Stimulated activated memory B cell treated with anti-CD40 and anti-IgM and Interleukin-4, amounts not matched to agents 10 μg/mL and 1 μg/mL and 100 μg/mL, for 72 hours (primary cell): ENCODE data around the gene SPINK2.

Source experiments
- ATAC-seq: fragments of 150-1000 bp; cut with Tn5 transposase; 2 replicates; pipeline ENCODE4 v1.10.0; 2021
- H3K27ac Mint-ChIP-seq: one replicate; pipeline ENCODE4 v1.8.0; 2022; ENCODE audit warnings: mild to moderate bottlenecking, mixed read lengths
- H3K27me3 Mint-ChIP-seq: one replicate; pipeline ENCODE4 v1.8.0; 2022; ENCODE audit warnings: mixed read lengths
- H3K36me3 Mint-ChIP-seq: one replicate; pipeline ENCODE4 v1.8.0; 2022; ENCODE audit warnings: mixed read lengths
- H3K4me1 Mint-ChIP-seq: one replicate; pipeline ENCODE4 v1.8.0; 2022; ENCODE audit warnings: mixed read lengths
- H3K4me3 Mint-ChIP-seq: one replicate; pipeline ENCODE4 v1.8.0; 2022; ENCODE audit warnings: mild to moderate bottlenecking, moderate library complexity, mixed read lengths
- H3K9me3 Mint-ChIP-seq: one replicate; pipeline ENCODE4 v1.8.0; 2022; ENCODE audit warnings: mixed read lengths

Gene SPINK2

DNA sequence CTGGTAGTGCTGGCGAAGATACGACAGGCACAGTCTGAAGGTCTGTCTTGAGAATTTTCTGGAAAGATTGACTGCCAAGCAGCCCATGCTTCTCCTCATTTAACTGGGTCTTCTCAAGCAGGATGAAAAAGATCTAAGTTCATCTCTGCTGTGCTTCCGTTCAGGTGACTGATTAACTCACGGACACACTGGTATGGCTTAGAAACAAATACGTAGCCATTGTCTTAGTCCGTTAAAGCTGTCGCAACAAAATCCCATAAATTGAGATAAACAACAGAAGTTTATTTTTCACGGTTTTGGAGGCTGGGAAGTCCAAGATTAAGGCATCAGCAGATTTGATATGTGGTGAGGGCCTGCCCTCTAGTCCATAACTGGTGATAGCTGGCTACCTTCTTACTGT is 39.5 kb downstream of the SPINK2 start:
- no peaks in the 10 kb centered on the region for H3K4me1 Mint-ChIP-seq
- no peaks in the 10 kb centered on the region for H3K27me3 Mint-ChIP-seq
- H3K4me3 Mint-ChIP-seq = no peak overlapping the region

DNA sequence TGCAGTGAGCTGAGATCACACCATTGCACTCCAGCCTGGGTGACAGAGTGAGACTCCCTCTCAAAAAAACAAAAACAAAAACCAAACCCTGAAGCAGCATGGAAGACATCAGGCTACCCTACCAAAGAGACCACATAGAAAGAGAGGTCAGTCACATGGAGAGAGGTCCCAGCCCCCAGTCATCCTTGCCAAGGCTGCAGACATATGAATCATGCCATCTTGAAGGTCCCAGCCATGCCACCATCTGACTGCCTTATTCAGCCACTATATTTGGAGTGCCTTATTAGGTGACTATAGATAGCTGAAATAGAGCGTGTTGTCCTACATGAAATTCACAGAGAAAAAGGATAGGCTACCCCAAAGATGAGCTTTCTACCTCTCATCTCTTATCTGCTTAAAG is 48.2 kb downstream of the SPINK2 start:
- Mint-ChIP-seq H3K4me3 (no peak overlapping the region), H3K27me3 (no peaks in the 10 kb centered on the region), H3K4me1 (peaks cover 5% of the 10 kb centered on the region), H3K36me3 (no peaks in the 10 kb centered on the region), H3K9me3 (no peaks in the 10 kb centered on the region), H3K27ac (no peak overlapping the region)
- ATAC-seq = no peak

More for the DNA sequence above, 39.5 kb downstream of the SPINK2 start:
- no peaks in the 10 kb centered on the region for H3K36me3 Mint-ChIP-seq
- no peak for ATAC-seq
- H3K9me3 Mint-ChIP-seq = no peaks in the 10 kb centered on the region
- no peak overlapping the region for H3K27ac Mint-ChIP-seq

DNA sequence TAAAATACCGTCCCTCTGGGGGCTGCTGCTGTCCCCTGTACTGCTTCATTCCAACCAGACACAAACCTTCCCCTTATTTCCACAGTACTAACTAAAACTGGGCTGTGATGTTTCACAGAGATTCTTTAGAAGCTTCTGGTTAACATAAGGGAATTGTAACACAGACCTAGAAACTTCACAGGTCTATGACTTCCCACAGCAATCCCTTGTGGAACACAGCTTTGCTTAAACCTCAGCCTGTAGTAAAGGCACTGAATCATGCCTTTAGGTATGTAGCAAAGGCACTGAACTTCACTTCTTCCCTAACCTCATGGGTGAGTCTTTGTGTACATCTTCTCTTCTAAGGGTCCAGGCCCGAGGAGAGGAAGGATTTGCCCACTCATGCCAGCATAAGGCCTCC is 49.4 kb downstream of the SPINK2 start:
- no peak for ATAC-seq
- no peaks in the 10 kb centered on the region for H3K9me3 Mint-ChIP-seq
- H3K27ac Mint-ChIP-seq = no peak overlapping the region
- no peaks in the 10 kb centered on the region for H3K36me3 Mint-ChIP-seq
- no peak overlapping the region for H3K4me3 Mint-ChIP-seq
- H3K4me1 Mint-ChIP-seq = peaks cover 7% of the 10 kb centered on the region
- no peaks in the 10 kb centered on the region for H3K27me3 Mint-ChIP-seq

DNA sequence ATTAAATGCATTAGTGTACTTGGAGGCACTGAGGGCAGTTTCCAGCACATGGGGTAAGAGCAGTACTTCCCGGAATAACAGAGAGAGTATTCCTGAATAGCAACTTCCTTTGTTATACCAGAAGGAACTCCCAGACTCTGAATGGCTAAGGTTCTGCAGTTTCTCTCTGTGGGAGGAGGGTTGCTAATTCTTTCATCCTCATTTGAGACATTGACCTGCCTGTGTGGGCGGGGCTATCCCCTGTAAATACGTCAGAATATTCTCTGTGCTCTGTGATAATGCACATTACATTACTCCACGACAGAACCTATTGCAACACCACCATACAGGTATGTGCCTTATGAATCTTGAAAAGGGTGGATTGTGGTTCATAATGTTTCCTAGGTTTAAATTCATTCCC is 52.7 kb downstream of the SPINK2 start:
- Mint-ChIP-seq H3K36me3 (no peaks in the 10 kb centered on the region), H3K27ac (no peak overlapping the region), H3K9me3 (no peaks in the 10 kb centered on the region)

DNA sequence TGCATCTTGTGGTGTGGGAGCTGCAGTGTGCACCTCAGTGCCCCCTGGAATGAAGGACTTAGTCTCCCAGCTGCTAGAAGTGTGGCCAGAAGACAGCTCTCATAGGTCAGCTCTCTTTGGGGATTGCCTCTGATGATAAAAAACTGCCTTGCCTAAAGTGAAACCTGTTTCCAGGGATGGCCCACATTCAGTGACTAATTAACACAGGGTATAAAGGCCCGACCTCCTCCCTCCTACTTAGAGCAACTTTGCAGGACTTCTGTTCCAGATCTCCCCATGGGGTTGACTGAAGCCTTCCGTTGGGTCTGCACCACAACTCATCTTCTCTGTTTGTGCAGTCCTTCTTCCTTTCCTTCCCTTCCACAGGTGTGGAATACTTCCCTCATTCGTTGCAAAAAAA is 53.2 kb downstream of the SPINK2 start:
- no peak for ATAC-seq

More for the DNA sequence above, 52.7 kb downstream of the SPINK2 start:
- no peak overlapping the region for H3K4me3 Mint-ChIP-seq
- no peak for ATAC-seq
- H3K27me3 Mint-ChIP-seq = no peaks in the 10 kb centered on the region
- H3K4me1 Mint-ChIP-seq = peaks cover 17% of the 10 kb centered on the region

DNA sequence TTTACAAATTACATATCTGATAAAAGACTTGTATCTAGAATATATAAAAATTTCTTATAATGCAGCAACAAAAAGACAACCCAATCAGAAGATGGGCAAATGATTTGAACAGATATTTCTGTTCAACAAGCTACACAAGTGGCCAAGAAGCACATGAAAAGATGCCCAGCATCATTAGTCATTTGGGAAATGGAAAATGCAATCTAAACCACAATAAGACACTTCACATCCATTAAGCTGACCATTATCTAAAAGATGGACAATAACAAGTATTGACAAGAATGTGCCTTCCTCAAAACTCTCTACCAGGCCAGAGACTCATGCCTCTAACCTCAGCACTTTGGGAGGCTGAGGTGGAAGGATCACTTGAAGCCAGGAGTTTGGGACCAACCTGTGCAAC is 53.9 kb downstream of the SPINK2 start:
- Mint-ChIP-seq H3K27me3 (no peaks in the 10 kb centered on the region), H3K27ac (no peak overlapping the region), H3K36me3 (no peaks in the 10 kb centered on the region), H3K9me3 (no peaks in the 10 kb centered on the region), H3K4me3 (no peak overlapping the region), H3K4me1 (peaks cover 21% of the 10 kb centered on the region)
- no peak for ATAC-seq

More for the DNA sequence above, 53.2 kb downstream of the SPINK2 start:
- no peaks in the 10 kb centered on the region for H3K36me3 Mint-ChIP-seq
- H3K27me3 Mint-ChIP-seq = no peaks in the 10 kb centered on the region
- H3K27ac Mint-ChIP-seq = no peak overlapping the region
- H3K4me1 Mint-ChIP-seq = peaks cover 17% of the 10 kb centered on the region
- no peak overlapping the region for H3K4me3 Mint-ChIP-seq
- H3K9me3 Mint-ChIP-seq = no peaks in the 10 kb centered on the region

DNA sequence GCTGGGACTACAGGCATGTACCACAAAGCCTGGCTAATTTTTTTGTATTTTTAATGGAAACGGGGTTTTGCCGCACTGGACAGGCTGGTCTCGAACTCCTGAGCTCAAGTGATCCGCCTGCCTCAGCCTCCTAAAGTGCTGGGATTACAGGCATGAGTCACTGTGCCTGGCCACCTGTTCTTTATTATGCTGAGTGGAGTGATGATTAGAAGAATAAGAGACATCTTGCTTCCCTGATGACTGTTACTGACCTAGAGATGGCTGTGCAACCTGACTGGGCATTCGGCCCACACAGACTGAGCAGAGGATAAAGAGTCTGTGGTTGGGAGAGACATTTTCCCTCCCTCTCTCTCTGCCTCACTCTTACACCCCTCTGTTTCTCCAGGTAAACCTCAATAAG is 56.7 kb downstream of the SPINK2 start:
- no peak overlapping the region for H3K27ac Mint-ChIP-seq
- no peak for ATAC-seq
- no peaks in the 10 kb centered on the region for H3K27me3 Mint-ChIP-seq
- H3K9me3 Mint-ChIP-seq = no peaks in the 10 kb centered on the region
- H3K4me3 Mint-ChIP-seq = no peak overlapping the region
- H3K36me3 Mint-ChIP-seq = no peaks in the 10 kb centered on the region
- H3K4me1 Mint-ChIP-seq = peaks cover 27% of the 10 kb centered on the region

DNA sequence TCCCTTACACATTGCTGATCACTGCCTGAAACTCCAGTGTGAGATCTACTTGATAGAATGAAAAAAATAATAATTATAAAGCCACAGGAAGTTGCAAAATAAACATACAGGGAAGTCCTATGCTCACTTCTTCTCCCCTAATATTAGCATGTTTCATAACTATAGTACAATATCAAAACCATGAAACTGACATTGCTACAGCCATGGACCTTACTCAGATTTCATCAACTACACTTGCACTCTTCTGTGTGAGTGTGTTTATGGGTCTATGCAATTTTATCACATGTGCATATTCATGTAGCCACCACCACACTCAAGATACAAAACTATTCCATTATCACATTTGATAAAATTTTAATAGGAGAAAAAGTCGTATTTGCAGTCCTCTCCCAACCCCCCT is 57.3 kb downstream of the SPINK2 start:
- no peak overlapping the region for H3K4me3 Mint-ChIP-seq
- no peaks in the 10 kb centered on the region for H3K9me3 Mint-ChIP-seq
- no peaks in the 10 kb centered on the region for H3K36me3 Mint-ChIP-seq
- peaks cover 32% of the 10 kb centered on the region for H3K4me1 Mint-ChIP-seq
- no peak overlapping the region for H3K27ac Mint-ChIP-seq
- no peak for ATAC-seq
- no peaks in the 10 kb centered on the region for H3K27me3 Mint-ChIP-seq

GRCh38 chr4:56762484-56763250 is 58.8 kb downstream of the SPINK2 start:
- H3K9me3 Mint-ChIP-seq = no peaks in the 10 kb centered on the region
- no peak for ATAC-seq
- H3K36me3 Mint-ChIP-seq = no peaks in the 10 kb centered on the region
- H3K27me3 Mint-ChIP-seq = no peaks in the 10 kb centered on the region
- H3K27ac Mint-ChIP-seq = no peak overlapping the region
- no peak overlapping the region for H3K4me3 Mint-ChIP-seq
- peaks cover 39% of the 10 kb centered on the region for H3K4me1 Mint-ChIP-seq

- no peaks in the 10 kb centered on the region for H3K36me3 Mint-ChIP-seq
- H3K4me1 Mint-ChIP-seq = peaks cover 55% of the 10 kb centered on the region
- no peaks in the 10 kb centered on the region for H3K27me3 Mint-ChIP-seq
- no peak overlapping the region for H3K4me3 Mint-ChIP-seq
- no peaks in the 10 kb centered on the region for H3K9me3 Mint-ChIP-seq
- no peak for ATAC-seq
- peak overlapping the region; percentile 62 for H3K27ac Mint-ChIP-seq
These were observed 61.3 kb downstream of the SPINK2 start for GRCh38 chr4:56760183-56760582.
